Measurements from ENCODE around the gene DGCR6L.
"Not testable (repeated sequence)": the region's sequence is repeated elsewhere in the genome, so short reads cannot be mapped to it uniquely, and the experiment has no call there.

Gene DGCR6L

DNA sequence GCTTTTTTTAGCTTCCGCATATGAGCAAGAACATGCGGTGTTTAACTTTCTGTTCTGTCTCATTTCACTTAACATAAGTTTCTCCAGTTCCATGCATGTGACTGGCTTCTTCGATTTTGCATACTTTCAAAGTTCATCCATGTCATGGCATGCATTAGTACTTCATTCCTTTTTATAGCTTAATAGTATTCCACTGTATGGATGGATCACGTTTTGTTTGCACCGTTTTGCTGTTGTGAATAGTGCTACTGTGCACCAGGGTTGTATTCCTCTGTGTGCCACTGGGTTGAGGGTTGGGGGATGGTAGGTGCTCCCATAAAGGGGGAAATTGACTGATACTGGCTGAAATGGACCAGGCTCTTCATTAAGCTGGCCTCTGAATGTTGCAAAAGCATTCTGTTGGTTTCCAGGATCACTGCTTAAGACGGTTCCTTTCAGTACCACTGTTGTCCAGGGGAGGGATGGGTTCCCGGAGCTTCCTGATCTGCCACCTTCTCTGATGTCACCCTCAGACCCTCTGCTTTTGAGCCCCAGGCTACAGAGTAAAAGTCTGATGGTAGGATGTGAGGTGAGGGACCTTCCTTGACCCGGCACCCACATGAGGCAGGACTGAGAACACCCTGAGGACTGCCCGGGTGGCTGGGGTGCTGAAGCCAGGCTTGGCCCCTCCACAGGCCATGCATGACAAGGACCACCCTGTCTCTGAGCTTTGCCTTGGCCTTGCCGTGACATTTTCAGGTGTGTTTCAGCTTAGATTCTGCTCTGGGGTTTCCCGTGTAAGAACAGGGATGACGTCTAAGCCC is 24.4 kb downstream of the DGCR6L start:
- no peaks in the 10 kb centered on the region for H3K36me3 ChIP-seq (ENCODE audit: insufficient read depth, low read length)
- no peaks in the 10 kb centered on the region for H3K4me1 ChIP-seq (ENCODE audit: insufficient read depth, low read length)
- no peaks in the 10 kb centered on the region for H3K9me3 ChIP-seq (ENCODE audit: control insufficient read depth, insufficient read depth, low read length)
- no peak overlapping the region for H3K9ac ChIP-seq (ENCODE audit: low read depth, low read length)

DNA sequence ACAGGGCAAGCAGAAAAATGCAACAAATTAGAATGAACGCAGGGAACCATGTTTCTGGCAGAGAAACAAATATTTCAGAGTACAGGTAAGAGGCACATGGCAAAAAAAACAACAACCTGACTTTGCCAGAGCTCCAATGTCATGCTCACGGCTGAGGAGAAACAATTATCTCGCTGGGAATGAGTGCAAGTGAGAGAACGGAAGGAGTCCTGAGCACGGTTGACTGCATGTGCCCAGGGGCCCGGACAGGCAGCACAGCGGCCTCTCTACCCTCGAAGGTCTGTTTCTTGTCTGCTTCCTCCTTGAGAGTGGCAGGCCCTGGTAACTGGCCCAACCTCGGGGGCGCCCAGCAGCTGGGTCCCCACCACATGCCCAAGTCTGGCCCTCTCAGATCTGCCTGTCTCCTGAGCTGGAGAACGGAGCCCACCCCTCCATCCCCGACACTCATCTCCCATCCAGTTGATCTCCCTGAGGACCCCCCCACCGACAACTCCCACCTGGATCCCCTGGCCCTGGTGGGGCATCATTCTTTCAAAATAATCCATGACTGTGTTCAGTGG is 27.1 kb downstream of the DGCR6L start:
- Histone ChIP-seq H3K9me3 (ENCODE audit: control insufficient read depth, insufficient read depth, low read length) (no peaks in the 10 kb centered on the region), H3K9ac (ENCODE audit: low read depth, low read length) (no peak overlapping the region), H3K36me3 (ENCODE audit: insufficient read depth, low read length) (no peaks in the 10 kb centered on the region)

DNA sequence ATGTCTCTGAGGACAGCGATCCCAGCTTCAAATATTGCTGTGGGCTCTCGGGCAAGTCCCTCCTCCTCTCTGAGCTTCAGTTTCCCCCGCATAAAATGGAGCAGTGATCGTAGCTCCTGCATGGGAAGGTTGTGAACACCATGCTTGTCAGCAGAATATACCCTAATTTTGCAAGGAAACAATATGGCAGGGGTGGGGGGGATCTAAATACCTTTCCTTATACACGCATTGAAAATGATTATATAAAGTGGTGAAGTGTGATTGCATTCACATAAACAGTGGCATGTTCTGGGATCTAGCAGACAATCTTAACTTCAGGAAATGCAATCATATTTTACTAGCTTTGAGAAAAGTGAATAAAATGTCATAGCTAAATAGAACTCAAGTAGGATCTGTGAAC is 27.8 kb downstream of the DGCR6L start:
- Histone ChIP-seq H3K4me1 (ENCODE audit: insufficient read depth, low read length) (no peaks in the 10 kb centered on the region), H3K36me3 (ENCODE audit: insufficient read depth, low read length) (no peaks in the 10 kb centered on the region)

More for the DNA sequence above, 27.1 kb downstream of the DGCR6L start:
- no peaks in the 10 kb centered on the region for H3K4me1 ChIP-seq (ENCODE audit: insufficient read depth, low read length)

DNA sequence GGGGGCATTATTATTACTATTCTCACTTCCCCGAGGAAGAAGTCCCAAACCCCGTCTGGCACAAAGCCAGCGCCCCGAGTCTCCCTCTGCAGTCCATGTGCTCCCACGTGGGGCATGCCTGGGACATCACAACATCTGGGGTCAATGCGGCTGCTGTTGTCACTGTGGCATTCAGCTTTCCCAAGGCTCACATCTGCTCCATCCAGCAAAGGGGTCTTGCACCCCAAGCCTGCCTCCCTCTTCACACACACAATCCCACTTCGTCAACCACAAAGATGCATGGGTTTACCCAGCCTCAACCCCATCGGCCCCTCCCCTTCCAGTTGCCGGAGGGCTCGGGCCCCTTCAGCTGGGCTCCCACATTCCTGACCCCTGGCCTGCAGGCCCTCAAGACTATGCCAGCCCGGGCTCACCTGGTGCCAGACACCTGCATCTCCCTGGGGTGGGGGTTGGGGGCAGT is 28.2 kb downstream of the DGCR6L start:
- no peaks in the 10 kb centered on the region for H3K36me3 ChIP-seq (ENCODE audit: insufficient read depth, low read length)
- no peaks in the 10 kb centered on the region for H3K4me1 ChIP-seq (ENCODE audit: insufficient read depth, low read length)
- no peak overlapping the region for H3K9ac ChIP-seq (ENCODE audit: low read depth, low read length)
- no peaks in the 10 kb centered on the region for H3K9me3 ChIP-seq (ENCODE audit: control insufficient read depth, insufficient read depth, low read length)

More for the DNA sequence above, 27.8 kb downstream of the DGCR6L start:
- no peak overlapping the region for H3K9ac ChIP-seq (ENCODE audit: low read depth, low read length)
- no peaks in the 10 kb centered on the region for H3K9me3 ChIP-seq (ENCODE audit: control insufficient read depth, insufficient read depth, low read length)

DNA sequence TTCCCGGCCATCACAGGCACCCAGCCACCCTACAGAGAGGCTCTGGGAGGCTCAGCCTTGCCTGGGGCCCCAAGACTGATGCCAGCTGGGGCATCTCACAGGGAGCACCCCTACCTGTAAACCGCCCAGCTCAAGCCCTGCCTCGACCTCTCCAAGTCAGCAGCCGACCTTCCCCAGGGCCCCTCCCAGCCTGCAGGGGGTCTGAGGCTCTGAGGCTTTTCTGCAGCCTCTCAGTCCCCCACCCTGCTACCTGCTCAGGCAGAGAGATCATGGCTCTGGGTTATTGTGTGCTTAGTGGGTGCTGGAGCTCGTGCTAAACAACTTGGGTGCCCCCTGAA is 28.6 kb downstream of the DGCR6L start:
- Histone ChIP-seq H3K4me1 (ENCODE audit: insufficient read depth, low read length) (no peaks in the 10 kb centered on the region), H3K9ac (ENCODE audit: low read depth, low read length) (no peak overlapping the region), H3K9me3 (ENCODE audit: control insufficient read depth, insufficient read depth, low read length) (no peaks in the 10 kb centered on the region), H3K36me3 (ENCODE audit: insufficient read depth, low read length) (no peaks in the 10 kb centered on the region)

DNA sequence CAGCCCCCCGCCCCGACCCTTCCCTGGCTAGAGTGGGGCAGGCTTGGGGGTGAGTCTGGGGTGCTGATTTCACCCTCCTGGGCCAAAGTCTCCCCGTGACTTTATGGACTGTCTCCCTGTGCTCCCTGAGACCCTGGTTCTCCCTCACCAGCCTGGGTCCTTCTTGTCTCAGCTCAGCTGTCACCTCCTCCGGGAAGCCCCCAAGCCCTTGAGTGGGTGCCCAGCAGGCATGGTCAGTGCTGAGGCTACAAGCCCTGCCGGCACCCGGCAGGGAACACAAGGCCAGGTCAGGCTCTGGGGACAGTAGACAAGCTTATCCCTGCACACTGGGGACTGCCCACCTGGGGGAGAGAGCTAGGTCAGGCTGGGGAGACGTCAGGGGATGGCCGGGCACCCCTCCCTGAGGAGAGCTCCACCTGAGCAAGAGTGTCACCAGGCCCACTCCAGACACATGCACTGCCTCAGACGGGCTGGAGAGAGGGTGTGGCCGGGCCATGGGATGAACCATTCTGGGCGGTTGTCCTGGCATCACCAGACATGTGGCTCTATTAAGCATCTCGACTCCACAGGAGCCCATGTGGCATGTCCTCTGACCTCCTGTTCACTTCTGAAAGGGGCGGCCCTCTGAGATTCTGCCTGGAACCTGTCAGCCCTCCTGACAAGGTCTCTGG is 29.1 kb downstream of the DGCR6L start:
- H3K4me1 ChIP-seq (ENCODE audit: insufficient read depth, low read length): no peaks in the 10 kb centered on the region
- H3K9ac ChIP-seq (ENCODE audit: low read depth, low read length): no peak overlapping the region
- no peaks in the 10 kb centered on the region for H3K9me3 ChIP-seq (ENCODE audit: control insufficient read depth, insufficient read depth, low read length)
- H3K36me3 ChIP-seq (ENCODE audit: insufficient read depth, low read length): no peaks in the 10 kb centered on the region

DNA sequence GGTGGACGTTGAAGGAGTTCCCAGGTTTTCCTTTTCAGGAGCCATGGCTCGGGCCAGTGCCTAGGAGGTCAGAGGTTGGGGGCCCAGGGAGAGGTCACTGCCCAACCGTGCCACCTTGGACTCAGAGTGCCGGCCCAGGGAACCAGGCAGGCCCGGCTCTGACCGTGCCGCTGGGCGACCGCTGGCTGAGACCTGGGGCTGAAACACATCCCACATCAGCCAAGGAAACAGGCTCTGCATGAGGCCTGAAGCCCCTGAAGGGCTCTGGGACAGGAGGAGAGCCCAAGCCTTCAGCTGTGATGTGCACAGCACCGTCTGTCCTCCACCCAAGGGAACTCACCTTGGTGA is 29.8 kb downstream of the DGCR6L start:
- no peaks in the 10 kb centered on the region for H3K4me1 ChIP-seq (ENCODE audit: insufficient read depth, low read length)
- H3K9ac ChIP-seq (ENCODE audit: low read depth, low read length): no peak overlapping the region
- no peaks in the 10 kb centered on the region for H3K36me3 ChIP-seq (ENCODE audit: insufficient read depth, low read length)
- no peaks in the 10 kb centered on the region for H3K9me3 ChIP-seq (ENCODE audit: control insufficient read depth, insufficient read depth, low read length)

DNA sequence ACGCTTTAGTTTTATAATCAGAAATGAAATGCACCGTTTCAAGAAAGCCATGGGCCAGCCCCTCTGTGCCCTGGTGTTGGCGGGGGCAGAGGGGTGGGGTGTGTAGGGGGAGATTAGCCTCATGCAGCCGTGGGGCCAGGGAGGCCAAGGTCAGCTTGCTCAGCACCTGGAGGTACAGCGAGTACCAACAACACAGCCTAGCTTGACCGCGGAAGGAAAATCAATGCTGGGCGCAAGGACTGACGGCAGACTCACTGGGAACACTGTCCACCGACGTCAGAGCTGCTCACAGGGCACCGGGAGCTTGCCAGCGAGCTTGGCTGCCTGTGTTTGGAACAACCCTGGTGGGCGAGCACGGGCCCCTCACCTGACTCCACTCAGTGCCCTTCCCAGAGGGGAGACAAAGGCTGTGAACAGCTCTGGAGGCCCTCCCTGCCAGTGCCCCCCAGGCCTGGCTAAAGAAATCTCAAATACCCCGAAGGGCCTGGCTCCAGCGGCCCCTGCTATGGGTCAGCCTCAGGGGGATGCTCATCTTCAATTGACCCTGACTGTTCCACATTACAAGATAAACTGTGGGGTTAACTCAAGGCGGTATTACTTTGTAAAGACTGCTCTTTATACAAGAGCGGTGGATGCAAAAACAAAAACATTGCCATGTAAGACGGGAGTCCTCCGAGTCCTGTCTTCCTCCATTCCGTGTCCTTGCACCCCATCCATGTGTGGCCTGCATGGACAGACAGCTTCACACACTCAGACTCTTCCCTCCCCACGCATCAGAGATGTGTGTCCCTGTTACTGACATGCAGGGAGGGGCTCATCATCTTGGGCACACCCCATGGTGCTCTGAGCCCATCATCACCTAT is 30.4 kb downstream of the DGCR6L start:
- H3K36me3 ChIP-seq (ENCODE audit: insufficient read depth, low read length); H3K4me1 ChIP-seq (ENCODE audit: insufficient read depth, low read length): not testable (repeated sequence)

DNA sequence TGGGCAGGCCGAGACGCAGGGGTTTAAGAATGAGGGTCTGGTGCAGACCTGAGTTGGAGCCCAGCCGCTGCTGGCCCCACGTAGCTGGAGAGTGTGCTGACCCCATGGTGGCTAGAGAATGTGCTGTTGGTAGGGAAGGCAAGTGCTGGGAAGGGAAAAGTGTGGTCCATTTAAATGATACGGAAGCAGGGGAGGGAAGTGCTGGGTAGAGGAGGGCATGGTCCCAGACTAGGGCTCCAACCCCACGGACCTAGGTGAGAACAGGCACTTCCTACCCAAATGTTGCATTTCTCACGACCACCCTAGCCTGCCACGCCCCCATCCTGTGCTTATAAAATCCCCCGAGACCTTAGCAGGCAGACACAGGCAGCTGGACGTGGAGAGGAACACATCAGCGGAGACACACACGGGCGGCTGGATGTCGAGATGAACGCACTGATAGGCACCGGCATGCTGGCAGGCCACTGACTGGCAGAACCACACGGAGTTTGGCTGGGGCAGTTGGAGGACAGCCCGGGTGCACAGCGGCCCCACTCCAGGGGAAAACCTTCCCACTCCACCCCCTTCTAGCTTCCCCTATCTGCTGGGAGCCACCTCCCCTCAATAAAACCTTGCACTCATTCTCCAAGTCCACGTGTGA is 33.0 kb downstream of the DGCR6L start:
- not testable (repeated sequence) for H3K9ac ChIP-seq (ENCODE audit: low read depth, low read length); H3K9me3 ChIP-seq (ENCODE audit: control insufficient read depth, insufficient read depth, low read length); H3K36me3 ChIP-seq (ENCODE audit: insufficient read depth, low read length); H3K4me1 ChIP-seq (ENCODE audit: insufficient read depth, low read length)

More for the DNA sequence above, 30.4 kb downstream of the DGCR6L start:
- not testable (repeated sequence) for H3K9ac ChIP-seq (ENCODE audit: low read depth, low read length); H3K9me3 ChIP-seq (ENCODE audit: control insufficient read depth, insufficient read depth, low read length)

DNA sequence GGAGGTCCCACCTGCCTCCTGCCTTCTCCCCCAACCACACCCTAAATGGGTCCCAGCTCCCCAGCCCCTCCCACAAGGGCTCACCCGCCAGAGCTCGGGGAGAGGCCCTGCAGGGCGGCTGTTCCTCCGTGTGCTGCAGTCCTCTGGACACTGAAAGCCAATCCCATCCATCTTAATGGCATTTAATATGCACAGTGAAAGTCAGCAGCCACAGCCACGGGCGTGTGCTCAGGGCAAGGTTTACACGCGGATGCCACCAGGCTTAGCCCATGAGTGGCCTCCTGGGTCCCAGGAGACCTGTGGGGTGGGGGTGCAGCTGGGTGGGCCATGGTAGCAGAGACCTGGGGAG is 33.6 kb downstream of the DGCR6L start:
- H3K9ac ChIP-seq (ENCODE audit: low read depth, low read length); H3K4me1 ChIP-seq (ENCODE audit: insufficient read depth, low read length); H3K9me3 ChIP-seq (ENCODE audit: control insufficient read depth, insufficient read depth, low read length); H3K36me3 ChIP-seq (ENCODE audit: insufficient read depth, low read length): not testable (repeated sequence)

DNA sequence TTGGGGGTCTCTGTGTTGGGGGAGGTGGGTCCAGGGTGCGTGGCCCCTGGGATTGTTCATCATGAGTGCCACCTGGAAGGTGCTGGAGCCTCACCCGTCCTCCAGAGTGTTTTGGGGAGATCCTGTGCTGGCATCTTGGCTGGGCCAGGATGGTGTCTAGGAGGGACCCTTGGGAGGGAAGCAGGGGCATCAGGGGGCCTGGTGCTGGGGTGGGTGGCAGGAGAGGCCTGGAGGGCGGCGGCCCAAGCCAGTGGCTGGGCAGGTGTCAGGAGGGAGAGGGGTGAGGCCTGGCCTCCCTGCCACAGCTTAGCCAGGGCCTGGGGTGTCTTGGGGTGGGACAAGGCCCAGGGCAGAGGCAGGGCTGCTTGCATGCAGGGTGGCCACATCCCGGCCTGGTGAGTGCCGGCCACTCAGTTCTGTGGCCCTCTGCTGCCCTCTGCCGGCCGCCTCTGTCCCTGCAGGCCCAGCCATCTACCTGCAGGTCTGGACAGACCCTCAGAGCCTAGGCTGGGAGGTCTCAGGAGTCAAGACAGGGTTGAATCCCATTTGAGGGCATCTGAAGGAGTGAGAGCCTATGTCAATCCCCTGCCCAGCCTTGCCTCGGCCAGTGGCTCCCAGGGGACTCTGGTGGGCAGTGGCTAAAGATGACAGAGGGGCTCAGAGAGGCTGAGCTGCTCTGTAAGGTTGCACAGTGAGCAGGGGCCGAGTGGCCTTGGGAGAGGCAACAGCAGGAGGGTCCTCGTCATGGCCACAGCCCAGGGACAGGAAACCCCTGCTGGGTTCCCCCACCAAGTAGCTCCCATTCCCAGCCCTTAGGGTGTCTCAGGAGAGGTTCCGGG is 34.2 kb downstream of the DGCR6L start:
- H3K4me1 ChIP-seq (ENCODE audit: insufficient read depth, low read length); H3K9me3 ChIP-seq (ENCODE audit: control insufficient read depth, insufficient read depth, low read length); H3K9ac ChIP-seq (ENCODE audit: low read depth, low read length); H3K36me3 ChIP-seq (ENCODE audit: insufficient read depth, low read length): not testable (repeated sequence)

DNA sequence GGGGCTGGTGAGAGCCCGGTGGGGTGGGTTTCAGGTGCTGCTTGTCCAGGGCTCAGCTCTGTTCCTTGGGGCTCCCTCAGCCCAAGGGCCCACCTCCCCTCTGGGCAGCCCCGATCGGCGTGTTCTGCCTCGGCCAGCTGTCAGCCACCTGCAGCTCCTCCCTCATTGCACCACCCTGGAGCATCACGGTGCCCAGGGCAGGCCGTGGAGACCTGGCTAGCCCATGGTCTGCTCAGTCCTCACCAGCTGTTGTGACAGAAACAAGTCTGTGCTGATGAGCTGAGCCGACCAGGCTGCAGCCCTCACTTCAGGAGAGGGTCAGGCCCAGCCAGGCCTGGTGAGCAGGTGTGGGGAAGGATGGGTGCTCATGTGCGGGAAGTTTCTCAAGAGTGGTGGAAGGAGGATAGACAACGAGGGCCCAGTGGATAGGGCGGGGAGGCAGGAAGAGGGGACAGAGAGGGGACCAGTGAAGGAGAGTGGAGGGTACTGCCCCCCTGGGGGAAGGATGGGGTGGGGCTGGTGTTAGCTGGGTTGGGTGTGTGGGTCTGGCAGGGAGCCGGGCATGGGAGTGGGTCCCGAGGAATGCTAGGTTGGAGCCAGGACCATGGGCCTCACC is 35.3 kb downstream of the DGCR6L start:
- Histone ChIP-seq H3K9me3 (ENCODE audit: control insufficient read depth, insufficient read depth, low read length) (no peaks in the 10 kb centered on the region), H3K4me1 (ENCODE audit: insufficient read depth, low read length) (no peaks in the 10 kb centered on the region), H3K9ac (ENCODE audit: low read depth, low read length) (no peak overlapping the region), H3K36me3 (ENCODE audit: insufficient read depth, low read length) (no peaks in the 10 kb centered on the region)

DNA sequence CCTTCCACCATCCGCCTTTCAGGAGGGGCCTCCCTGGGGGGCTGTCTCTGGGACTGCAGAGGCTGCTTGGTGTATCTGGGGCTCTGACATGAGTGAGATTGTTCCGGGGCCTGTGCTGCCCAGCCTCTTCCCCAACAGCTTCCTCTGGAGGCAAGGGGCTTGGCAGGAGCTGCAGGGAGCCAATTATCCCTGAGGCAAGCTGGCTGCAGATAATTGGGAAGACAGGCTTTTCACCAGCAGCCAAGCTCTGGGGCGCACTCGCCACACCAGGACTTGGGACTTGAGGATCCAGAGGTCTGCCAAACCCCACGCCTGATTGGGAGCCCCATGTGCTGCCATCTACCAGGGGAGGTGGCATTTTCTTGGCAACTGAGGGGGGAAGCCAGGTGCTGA is 36.2 kb downstream of the DGCR6L start:
- no peaks in the 10 kb centered on the region for H3K36me3 ChIP-seq (ENCODE audit: insufficient read depth, low read length)
- no peaks in the 10 kb centered on the region for H3K4me1 ChIP-seq (ENCODE audit: insufficient read depth, low read length)
- H3K9ac ChIP-seq (ENCODE audit: low read depth, low read length): no peak overlapping the region

More for the DNA sequence above, 36.2 kb downstream of the DGCR6L start:
- no peaks in the 10 kb centered on the region for H3K9me3 ChIP-seq (ENCODE audit: control insufficient read depth, insufficient read depth, low read length)
